ENCODE measurements around the gene SRSF7.

SRSF7 gene

DNA sequence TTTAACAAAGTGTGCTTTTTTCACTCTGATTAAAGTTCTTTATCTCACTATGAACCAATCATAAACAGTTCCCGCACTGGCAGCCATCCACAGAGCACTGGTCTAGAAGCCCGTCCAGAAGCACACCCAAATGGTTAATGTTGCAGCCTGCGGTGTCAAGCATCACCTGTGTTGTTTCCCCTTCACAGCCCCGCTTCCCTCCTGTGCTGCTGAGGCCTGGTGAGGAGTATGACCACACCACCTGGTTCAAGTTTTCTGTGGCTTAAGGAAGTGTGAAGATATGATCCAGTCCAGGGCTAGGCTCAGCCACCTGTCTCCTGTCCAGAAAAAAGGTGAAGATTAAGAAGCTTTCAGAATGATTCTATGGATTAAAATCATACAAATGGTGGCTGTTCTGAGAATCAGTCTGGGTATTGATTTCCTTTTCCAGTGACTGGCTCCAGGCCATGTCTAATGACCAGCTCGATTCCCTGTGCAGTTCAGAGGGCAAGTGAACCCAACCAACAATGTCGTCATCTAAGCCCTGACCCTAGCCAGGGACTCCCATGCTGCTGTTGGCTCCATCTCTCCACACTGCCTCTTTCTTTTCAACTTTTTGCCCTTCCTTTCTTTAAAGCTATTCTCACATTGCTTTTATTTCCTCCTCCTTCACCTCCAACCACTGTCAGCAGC, 17.7 kb downstream of the SRSF7 start:
- no peak overlapping the region for H3K4me3 ChIP-seq (ENCODE audit: low read depth, low read length)
- no peak for TF ChIP-seq CTCF (IDR thresholded peaks at IDR 0.05; ENCODE audit: low read depth, low read length, missing control alignments)
- DNase-seq (ENCODE audit: low read depth), result no peak

DNA sequence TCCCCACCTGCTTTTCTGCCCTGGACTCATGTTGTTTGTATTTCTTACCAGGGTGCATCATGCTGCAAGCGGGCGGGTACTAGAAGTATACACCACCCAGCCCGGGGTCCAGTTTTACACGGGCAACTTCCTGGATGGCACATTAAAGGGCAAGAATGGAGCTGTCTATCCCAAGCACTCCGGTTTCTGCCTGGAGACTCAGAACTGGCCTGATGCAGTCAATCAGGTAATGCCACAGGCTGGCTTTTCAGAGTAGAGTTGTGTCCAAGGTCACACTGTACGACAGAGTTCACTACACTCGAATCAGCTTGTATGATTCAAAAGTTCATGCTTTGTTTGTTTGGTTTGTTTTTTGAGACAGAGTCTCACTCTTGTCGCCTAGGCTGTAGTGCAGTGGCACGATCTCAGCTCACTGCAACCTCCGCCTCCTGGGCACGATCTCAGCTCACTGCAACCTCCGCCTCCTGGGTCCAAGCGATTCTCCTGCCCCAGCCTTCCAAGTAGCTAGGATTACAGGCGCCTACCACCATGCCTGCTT, 19.4 kb downstream of the SRSF7 start:
- no peak for TF ChIP-seq CTCF (IDR thresholded peaks at IDR 0.05; ENCODE audit: low read depth, low read length, missing control alignments)
- DNase-seq (ENCODE audit: low read depth), result no peak
- H3K4me3 ChIP-seq (ENCODE audit: low read depth, low read length), result no peak overlapping the region

GRCh38 chr2:38731090-38731489, 20.1 kb downstream of the SRSF7 start:
- DNase-seq (ENCODE audit: low read depth), result no peak
- TF ChIP-seq CTCF (IDR thresholded peaks at IDR 0.05; ENCODE audit: low read depth, low read length, missing control alignments), result no peak
- no peak overlapping the region for H3K4me3 ChIP-seq (ENCODE audit: low read depth, low read length)

- no peak overlapping the region for H3K4me3 ChIP-seq (ENCODE audit: low read depth, low read length)
- no peak for DNase-seq (ENCODE audit: low read depth)
- TF ChIP-seq CTCF (IDR thresholded peaks at IDR 0.05; ENCODE audit: low read depth, low read length, missing control alignments), result no peak
Measured at GRCh38 chr2:38728694-38729093, 22.5 kb downstream of the SRSF7 start.

GRCh38 chr2:38727661-38728060, 23.5 kb downstream of the SRSF7 start:
- DNase-seq (ENCODE audit: low read depth), result no peak
- no peak overlapping the region for H3K4me3 ChIP-seq (ENCODE audit: low read depth, low read length)
- TF ChIP-seq CTCF (IDR thresholded peaks at IDR 0.05; ENCODE audit: low read depth, low read length, missing control alignments), result no peak

GRCh38 chr2:38723173-38723572, 28.0 kb downstream of the SRSF7 start:
- no peak for TF ChIP-seq CTCF (IDR thresholded peaks at IDR 0.05; ENCODE audit: low read depth, low read length, missing control alignments)
- H3K4me3 ChIP-seq (ENCODE audit: low read depth, low read length), result no peak overlapping the region; the same call in 1 of the 2 replicates
- DNase-seq (ENCODE audit: low read depth), result peak; percentile 66
